Panc1 (cell line): ENCODE results near the gene GPC1.

Experiments used
- CTCF ChIP-seq: fragments of 450-650 bp; IDR thresholded peaks from 2 replicates; pipeline ENCODE4 v1.5.1; 2017; ENCODE audit warnings: mild to moderate bottlenecking
- POLR2AphosphoS5 ChIP-seq: IDR thresholded peaks from 2 replicates; pipeline ENCODE4 v1.6.1; 2012; ENCODE audit warnings: mild to moderate bottlenecking, low read depth, low read length, moderate library complexity
- SIN3A ChIP-seq: IDR thresholded peaks from 2 replicates; pipeline ENCODE4 v1.6.1; 2012; ENCODE audit warnings: low read depth, mild to moderate bottlenecking, low read length, moderate library complexity, borderline replicate concordance; ENCODE audit not compliant: insufficient read depth
- TF ChIP-seq, protein P1 (sequence below), 2 experiments: IDR thresholded peaks; 2 replicates each; pipeline ENCODE4 v1.6.1; 2011 to 2012; ENCODE audit warnings: low read depth in 2 of 2, control low read depth in 1 of 2, low read length in 1 of 2, mild to moderate bottlenecking in 1 of 2, moderate library complexity in 1 of 2; ENCODE audit not compliant: insufficient read depth in 1 of 2

DNA sequence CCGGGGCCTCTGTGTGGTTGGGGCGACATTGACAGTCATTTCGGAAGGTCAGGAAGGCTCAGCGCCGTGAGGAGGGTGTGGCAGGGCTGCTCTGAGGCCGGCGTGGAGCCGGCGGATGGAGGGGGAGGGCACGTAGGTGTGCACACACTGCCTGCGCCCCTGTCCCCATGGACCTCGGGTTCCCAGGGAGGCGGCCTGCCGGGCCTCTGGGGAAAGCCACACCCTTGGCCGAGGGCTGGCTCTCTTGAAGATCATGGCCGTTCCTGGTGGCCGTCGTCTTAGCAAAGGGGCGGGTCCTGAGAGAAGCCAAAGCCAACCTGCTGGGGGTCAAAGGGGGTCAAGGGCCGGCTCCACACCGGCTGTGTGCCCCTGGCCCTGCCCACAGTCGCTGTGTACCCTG is 11.9 kb downstream of the GPC1 start:
- TF ChIP-seq CTCF (no peak), POLR2AphosphoS5 (no peak), SIN3A (no peak)
- TF ChIP-seq, protein P1, sequence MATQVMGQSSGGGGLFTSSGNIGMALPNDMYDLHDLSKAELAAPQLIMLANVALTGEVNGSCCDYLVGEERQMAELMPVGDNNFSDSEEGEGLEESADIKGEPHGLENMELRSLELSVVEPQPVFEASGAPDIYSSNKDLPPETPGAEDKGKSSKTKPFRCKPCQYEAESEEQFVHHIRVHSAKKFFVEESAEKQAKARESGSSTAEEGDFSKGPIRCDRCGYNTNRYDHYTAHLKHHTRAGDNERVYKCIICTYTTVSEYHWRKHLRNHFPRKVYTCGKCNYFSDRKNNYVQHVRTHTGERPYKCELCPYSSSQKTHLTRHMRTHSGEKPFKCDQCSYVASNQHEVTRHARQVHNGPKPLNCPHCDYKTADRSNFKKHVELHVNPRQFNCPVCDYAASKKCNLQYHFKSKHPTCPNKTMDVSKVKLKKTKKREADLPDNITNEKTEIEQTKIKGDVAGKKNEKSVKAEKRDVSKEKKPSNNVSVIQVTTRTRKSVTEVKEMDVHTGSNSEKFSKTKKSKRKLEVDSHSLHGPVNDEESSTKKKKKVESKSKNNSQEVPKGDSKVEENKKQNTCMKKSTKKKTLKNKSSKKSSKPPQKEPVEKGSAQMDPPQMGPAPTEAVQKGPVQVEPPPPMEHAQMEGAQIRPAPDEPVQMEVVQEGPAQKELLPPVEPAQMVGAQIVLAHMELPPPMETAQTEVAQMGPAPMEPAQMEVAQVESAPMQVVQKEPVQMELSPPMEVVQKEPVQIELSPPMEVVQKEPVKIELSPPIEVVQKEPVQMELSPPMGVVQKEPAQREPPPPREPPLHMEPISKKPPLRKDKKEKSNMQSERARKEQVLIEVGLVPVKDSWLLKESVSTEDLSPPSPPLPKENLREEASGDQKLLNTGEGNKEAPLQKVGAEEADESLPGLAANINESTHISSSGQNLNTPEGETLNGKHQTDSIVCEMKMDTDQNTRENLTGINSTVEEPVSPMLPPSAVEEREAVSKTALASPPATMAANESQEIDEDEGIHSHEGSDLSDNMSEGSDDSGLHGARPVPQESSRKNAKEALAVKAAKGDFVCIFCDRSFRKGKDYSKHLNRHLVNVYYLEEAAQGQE (IDR thresholded peaks at IDR 0.05; ENCODE audit: insufficient read depth in 1 of 2, low read depth in 2 of 2, low read length in 1 of 2), result no peak
